ENCODE measurements around the gene MB21D2. TPM values are rescaled to one million over a fixed set of nuclear protein-coding genes. Genes with fewer than 3 reads are reported as not detected.
A peak's percentile ranks its signal among the peaks of the same experiment; 100 is the strongest.

The MB21D2 gene
- total RNA-seq, 6 experiments from 2014 or later = 17.2 to 20.9 (median 19.5) TPM

GRCh38 chr3:192842138-192842537, 75.5 kb downstream of the MB21D2 start:
- H3K9me3 Mint-ChIP-seq = no peaks in the 10 kb centered on the region
- no peak for DNase-seq
- peaks cover 3% of the 10 kb centered on the region for H3K27me3 Mint-ChIP-seq (ENCODE audit: insufficient read depth)
- H3K4me1 Mint-ChIP-seq (ENCODE audit: low read depth) = peaks cover 50% of the 10 kb centered on the region
- no peak overlapping the region for H3K4me3 Mint-ChIP-seq
- TF ChIP-seq CTCF (IDR thresholded peaks at IDR 0.05) = no peak
- H3K27ac Mint-ChIP-seq = no peak overlapping the region
- H3K36me3 Mint-ChIP-seq (ENCODE audit: low read depth) = peaks cover 7% of the 10 kb centered on the region

GRCh38 chr3:192841428-192841827, 76.2 kb downstream of the MB21D2 start:
- H3K4me3 Mint-ChIP-seq = no peak overlapping the region
- H3K4me1 Mint-ChIP-seq (ENCODE audit: low read depth) = peaks cover 50% of the 10 kb centered on the region
- DNase-seq = no peak
- H3K27ac Mint-ChIP-seq = no peak overlapping the region
- no peaks in the 10 kb centered on the region for H3K9me3 Mint-ChIP-seq
- peaks cover 3% of the 10 kb centered on the region for H3K27me3 Mint-ChIP-seq (ENCODE audit: insufficient read depth)
- peaks cover 7% of the 10 kb centered on the region for H3K36me3 Mint-ChIP-seq (ENCODE audit: low read depth)
- no peak for TF ChIP-seq CTCF (IDR thresholded peaks at IDR 0.05)

GRCh38 chr3:192840143-192840836, 77.4 kb downstream of the MB21D2 start:
- Mint-ChIP-seq H3K27me3 (ENCODE audit: insufficient read depth) (peaks cover 3% of the 10 kb centered on the region), H3K36me3 (ENCODE audit: low read depth) (peaks cover 12% of the 10 kb centered on the region), H3K4me1 (ENCODE audit: low read depth) (peaks cover 54% of the 10 kb centered on the region), H3K27ac (no peak overlapping the region), H3K9me3 (no peaks in the 10 kb centered on the region), H3K4me3 (no peak overlapping the region)
- DNase-seq = no peak
- no peak for TF ChIP-seq CTCF (IDR thresholded peaks at IDR 0.05)

GRCh38 chr3:192835818-192836815, 81.5 kb downstream of the MB21D2 start:
- H3K36me3 Mint-ChIP-seq (ENCODE audit: low read depth) = peaks cover 5% of the 10 kb centered on the region
- peak overlapping the region; percentile 47 for H3K27ac Mint-ChIP-seq
- DNase-seq = peak; percentile 46
- H3K27me3 Mint-ChIP-seq (ENCODE audit: insufficient read depth) = no peaks in the 10 kb centered on the region; the same call in none of the 2 replicates
- H3K9me3 Mint-ChIP-seq = no peaks in the 10 kb centered on the region
- no peak overlapping the region for H3K4me3 Mint-ChIP-seq
- peaks cover 77% of the 10 kb centered on the region for H3K4me1 Mint-ChIP-seq (ENCODE audit: low read depth)
- TF ChIP-seq CTCF (IDR thresholded peaks at IDR 0.05) = no peak

- no peak for DNase-seq
- peaks cover 93% of the 10 kb centered on the region for H3K4me1 Mint-ChIP-seq (ENCODE audit: low read depth)
- peaks cover 10% of the 10 kb centered on the region for H3K36me3 Mint-ChIP-seq (ENCODE audit: low read depth)
- H3K27me3 Mint-ChIP-seq (ENCODE audit: insufficient read depth) = no peaks in the 10 kb centered on the region; the same call in none of the 2 replicates
- peak overlapping the region; percentile 32; the same call in 1 of the 2 replicates for H3K4me3 Mint-ChIP-seq
- H3K9me3 Mint-ChIP-seq = no peaks in the 10 kb centered on the region
- H3K27ac Mint-ChIP-seq = peak overlapping the region; percentile 34
- no peak for TF ChIP-seq CTCF (IDR thresholded peaks at IDR 0.05)
Measured at GRCh38 chr3:192834428-192834827, 83.2 kb downstream of the MB21D2 start.
